ENCODE data around the gene SPOCK2.

Gene SPOCK2

GRCh38 chr10:72069751-72070526 is 18.4 kb downstream of the SPOCK2 start:
- no peak for DNase-seq

- no peak for DNase-seq
Measured at GRCh38 chr10:72068901-72069446, 19.4 kb downstream of the SPOCK2 start.

- DNase-seq, result no peak
Measured at GRCh38 chr10:72068126-72068765, 20.1 kb downstream of the SPOCK2 start.

GRCh38 chr10:72067463-72068125 is 20.8 kb downstream of the SPOCK2 start:
- DNase-seq, result no peak

- no peak for DNase-seq
Measured at GRCh38 chr10:72066318-72067284, 21.8 kb downstream of the SPOCK2 start.

GRCh38 chr10:72065439-72066025 is 22.8 kb downstream of the SPOCK2 start:
- DNase-seq, result no peak

- no peak for DNase-seq
Measured at GRCh38 chr10:72063703-72064391, 24.5 kb downstream of the SPOCK2 start.

- no peak for DNase-seq
Measured at GRCh38 chr10:72062832-72063702, 25.3 kb downstream of the SPOCK2 start.

GRCh38 chr10:72062382-72062781 is 26.0 kb downstream of the SPOCK2 start:
- DNase-seq, result no peak

- no peak for DNase-seq
Measured at GRCh38 chr10:72061930-72062329, 26.4 kb downstream of the SPOCK2 start.

GRCh38 chr10:72061491-72061890 is 26.9 kb downstream of the SPOCK2 start:
- DNase-seq, result no peak

GRCh38 chr10:72059843-72060822 is 28.2 kb downstream of the SPOCK2 start:
- DNase-seq, result no peak

- DNase-seq, result no peak
Measured at GRCh38 chr10:72058989-72059842, 29.1 kb downstream of the SPOCK2 start.

- no peak for DNase-seq
Measured at GRCh38 chr10:72058347-72058898, 29.9 kb downstream of the SPOCK2 start.

- no peak for DNase-seq
Measured at GRCh38 chr10:72056932-72057751, 31.2 kb downstream of the SPOCK2 start.

- DNase-seq, result no peak
Measured at GRCh38 chr10:72056113-72056512, 32.2 kb downstream of the SPOCK2 start.

- no peak for DNase-seq
Measured at GRCh38 chr10:72053690-72054089, 34.7 kb downstream of the SPOCK2 start.
